Measurements from ENCODE around the gene TCN2.
A peak's percentile ranks its signal among the peaks of the same experiment; 100 is the strongest.
"Not testable (repeated sequence)": the region's sequence is repeated elsewhere in the genome, so short reads cannot be mapped to it uniquely, and the experiment has no call there.

The TCN2 gene

DNA sequence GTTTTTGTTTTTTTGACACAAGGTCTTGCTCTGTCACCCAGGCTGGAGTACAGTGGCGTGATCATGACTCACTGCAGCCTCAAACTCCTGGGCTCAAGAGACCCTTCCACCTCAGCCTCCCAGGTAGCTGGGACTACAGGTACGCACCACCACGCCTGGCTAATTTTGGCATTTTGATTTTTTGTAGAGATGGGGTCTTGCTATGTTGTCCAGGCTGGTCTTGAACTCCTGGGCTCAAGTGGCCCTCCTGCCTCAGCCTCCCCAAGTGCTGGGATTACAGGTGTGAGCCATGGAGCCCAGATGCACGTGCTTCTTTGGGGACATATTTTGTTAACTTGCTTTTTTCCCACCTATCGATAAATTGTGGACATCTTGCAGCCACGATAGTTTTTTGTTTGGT lies 39.7 kb upstream of the TCN2 start:
- not testable (repeated sequence) for H3K36me3 ChIP-seq (ENCODE audit: insufficient read depth, low read length); H2AFZ ChIP-seq (ENCODE audit: low read length, unreplicated experiment); H3K27ac ChIP-seq (ENCODE audit: low read depth, low read length); H3K4me3 ChIP-seq (ENCODE audit: low read depth, low read length); H3K27me3 ChIP-seq (ENCODE audit: insufficient read depth, low read length); H3K4me1 ChIP-seq (ENCODE audit: control insufficient read depth, insufficient read depth, low read length, unreplicated experiment); H3K79me2 ChIP-seq (ENCODE audit: control insufficient read depth, insufficient read depth, low read length, unreplicated experiment)

DNA sequence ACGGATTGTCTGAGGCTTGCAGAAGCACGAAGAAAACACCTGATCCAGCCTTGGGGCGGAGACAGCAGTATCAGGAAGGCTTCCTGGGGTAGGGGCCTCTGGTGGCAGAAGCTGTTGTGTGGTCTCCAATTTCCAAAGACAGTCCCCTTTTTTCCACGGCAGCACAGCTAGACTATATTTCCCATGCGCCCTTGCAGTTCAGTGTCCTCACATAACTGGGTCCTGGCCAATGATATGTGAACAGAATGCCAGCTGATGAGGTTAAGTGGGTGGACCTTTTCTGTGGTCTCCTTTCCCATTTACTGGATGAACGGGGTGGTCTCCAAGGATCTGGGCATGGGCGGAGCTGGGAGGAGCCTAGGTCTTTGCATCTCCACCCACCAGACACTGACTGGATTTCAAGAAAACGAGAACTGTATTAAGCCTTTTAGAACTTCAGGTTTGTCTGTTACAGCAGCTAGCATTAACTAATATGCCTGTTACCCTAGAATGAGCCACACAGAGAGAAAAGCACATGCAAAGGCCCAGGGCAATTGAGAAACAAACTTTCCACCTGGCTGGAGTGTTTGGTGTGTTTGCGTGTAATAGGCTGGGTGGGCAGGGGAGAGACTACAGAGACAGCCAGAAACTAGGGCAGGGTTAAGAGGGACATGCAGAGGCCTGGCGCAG lies 38.7 kb upstream of the TCN2 start:
- H3K27me3 ChIP-seq (ENCODE audit: insufficient read depth, low read length): no peaks in the 10 kb centered on the region
- no peaks in the 10 kb centered on the region for H3K36me3 ChIP-seq (ENCODE audit: insufficient read depth, low read length)

DNA sequence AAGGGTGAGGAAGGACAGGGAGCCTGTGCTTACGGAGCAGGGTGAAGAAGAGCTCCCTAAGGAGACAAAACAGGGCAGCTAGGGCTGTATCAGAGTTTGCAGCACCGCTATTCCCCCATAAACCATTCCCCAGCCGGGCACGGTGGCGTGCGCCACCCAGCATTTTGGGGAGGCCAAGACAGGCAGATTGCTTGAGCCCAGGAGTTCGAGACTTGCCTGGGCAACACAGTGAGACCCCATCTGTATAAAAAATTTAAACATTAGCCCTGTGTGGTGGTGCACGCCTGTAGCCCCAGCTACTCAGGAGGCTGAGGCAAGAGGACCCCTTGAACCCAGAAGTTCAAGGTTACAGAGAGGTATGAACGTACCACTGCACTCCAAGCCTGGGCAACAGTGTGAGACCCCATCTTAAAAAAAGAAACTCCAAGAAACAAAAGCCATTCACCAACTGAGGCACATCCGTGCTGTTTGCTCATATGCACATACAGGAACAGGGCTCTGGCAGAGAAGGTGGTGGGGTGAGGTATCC lies 37.2 kb upstream of the TCN2 start:
- no peaks in the 10 kb centered on the region for H3K27me3 ChIP-seq (ENCODE audit: insufficient read depth, low read length)
- H3K36me3 ChIP-seq (ENCODE audit: insufficient read depth, low read length): no peaks in the 10 kb centered on the region
- no peak overlapping the region for H3K4me3 ChIP-seq (ENCODE audit: low read depth, low read length)
- no peak overlapping the region for H3K27ac ChIP-seq (ENCODE audit: low read depth, low read length)
- no peaks in the 10 kb centered on the region for H3K4me1 ChIP-seq (ENCODE audit: control insufficient read depth, insufficient read depth, low read length, unreplicated experiment)
- H3K79me2 ChIP-seq (ENCODE audit: control insufficient read depth, insufficient read depth, low read length, unreplicated experiment): no peaks in the 10 kb centered on the region
- H2AFZ ChIP-seq (ENCODE audit: low read length, unreplicated experiment): no peak overlapping the region

More for the DNA sequence above, 38.7 kb upstream of the TCN2 start:
- Histone ChIP-seq H3K27ac (ENCODE audit: low read depth, low read length) (no peak overlapping the region), H2AFZ (ENCODE audit: low read length, unreplicated experiment) (no peak overlapping the region), H3K4me3 (ENCODE audit: low read depth, low read length) (no peak overlapping the region), H3K4me1 (ENCODE audit: control insufficient read depth, insufficient read depth, low read length, unreplicated experiment) (no peaks in the 10 kb centered on the region), H3K79me2 (ENCODE audit: control insufficient read depth, insufficient read depth, low read length, unreplicated experiment) (no peaks in the 10 kb centered on the region)

DNA sequence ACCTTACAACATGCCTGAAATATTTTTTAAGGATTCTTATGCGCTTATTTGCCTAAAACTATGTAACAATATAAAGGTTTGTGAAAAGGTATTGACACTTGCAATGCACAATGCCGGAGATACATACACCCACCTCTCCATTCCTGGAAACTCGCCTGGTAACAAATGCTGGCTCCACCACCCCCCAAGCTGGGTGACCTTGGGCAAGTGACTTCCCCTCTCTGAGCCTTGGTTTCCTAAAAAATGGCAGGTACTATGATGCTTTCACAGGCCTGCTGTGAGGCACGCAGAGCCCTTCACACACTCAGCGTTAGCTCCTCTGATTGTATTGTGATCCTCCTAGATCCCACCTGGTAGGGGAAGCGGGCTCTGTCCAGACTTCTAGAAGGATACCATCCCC lies 34.8 kb upstream of the TCN2 start:
- no peaks in the 10 kb centered on the region for H3K36me3 ChIP-seq (ENCODE audit: insufficient read depth, low read length)
- no peaks in the 10 kb centered on the region for H3K27me3 ChIP-seq (ENCODE audit: insufficient read depth, low read length)
- H2AFZ ChIP-seq (ENCODE audit: low read length, unreplicated experiment): no peak overlapping the region
- no peak overlapping the region for H3K4me3 ChIP-seq (ENCODE audit: low read depth, low read length)
- H3K4me1 ChIP-seq (ENCODE audit: control insufficient read depth, insufficient read depth, low read length, unreplicated experiment): peaks cover 3% of the 10 kb centered on the region
- no peak overlapping the region for H3K27ac ChIP-seq (ENCODE audit: low read depth, low read length)
- H3K79me2 ChIP-seq (ENCODE audit: control insufficient read depth, insufficient read depth, low read length, unreplicated experiment): no peaks in the 10 kb centered on the region

DNA sequence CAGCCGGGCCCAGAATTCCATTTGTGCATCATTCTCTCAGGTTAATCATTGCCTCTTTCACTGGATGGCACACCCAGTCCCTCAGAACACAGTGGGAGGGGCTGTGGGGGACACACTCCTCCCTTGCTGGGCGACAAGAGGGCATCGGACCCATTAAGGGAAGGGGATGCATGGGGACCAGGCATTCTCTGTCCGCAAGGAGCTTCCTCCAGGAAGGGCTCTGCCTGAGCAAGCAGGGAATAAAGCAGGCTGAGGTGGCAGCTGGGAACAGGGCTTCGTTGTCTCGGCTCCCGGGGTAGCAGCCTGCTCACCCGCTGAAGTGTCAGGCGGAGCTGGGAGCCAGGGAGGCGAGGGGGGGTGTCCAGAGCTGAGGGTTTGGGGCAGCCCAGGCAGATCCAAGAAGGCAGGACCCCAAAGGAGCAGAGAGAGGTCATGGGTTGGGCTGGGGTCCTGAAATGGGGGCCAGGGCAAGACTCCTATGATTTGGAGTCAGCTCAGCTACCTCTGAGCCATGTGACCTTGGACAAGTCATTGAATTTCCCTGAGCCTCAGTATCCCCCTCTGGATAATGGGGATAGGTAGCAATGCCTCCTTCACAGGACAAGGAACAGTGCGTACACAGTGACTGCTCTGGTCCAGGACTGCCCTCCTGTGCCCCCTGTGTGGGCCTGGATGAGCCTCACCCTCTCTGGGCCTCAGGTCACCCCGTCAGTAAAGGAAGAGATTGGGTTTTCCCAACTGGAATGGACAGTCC lies 34.0 kb upstream of the TCN2 start:
- Histone ChIP-seq H2AFZ (ENCODE audit: low read length, unreplicated experiment) (no peak overlapping the region), H3K36me3 (ENCODE audit: insufficient read depth, low read length) (no peaks in the 10 kb centered on the region), H3K27me3 (ENCODE audit: insufficient read depth, low read length) (no peaks in the 10 kb centered on the region), H3K4me1 (ENCODE audit: control insufficient read depth, insufficient read depth, low read length, unreplicated experiment) (peaks cover 3% of the 10 kb centered on the region), H3K4me3 (ENCODE audit: low read depth, low read length) (no peak overlapping the region), H3K27ac (ENCODE audit: low read depth, low read length) (no peak overlapping the region), H3K79me2 (ENCODE audit: control insufficient read depth, insufficient read depth, low read length, unreplicated experiment) (no peaks in the 10 kb centered on the region)

DNA sequence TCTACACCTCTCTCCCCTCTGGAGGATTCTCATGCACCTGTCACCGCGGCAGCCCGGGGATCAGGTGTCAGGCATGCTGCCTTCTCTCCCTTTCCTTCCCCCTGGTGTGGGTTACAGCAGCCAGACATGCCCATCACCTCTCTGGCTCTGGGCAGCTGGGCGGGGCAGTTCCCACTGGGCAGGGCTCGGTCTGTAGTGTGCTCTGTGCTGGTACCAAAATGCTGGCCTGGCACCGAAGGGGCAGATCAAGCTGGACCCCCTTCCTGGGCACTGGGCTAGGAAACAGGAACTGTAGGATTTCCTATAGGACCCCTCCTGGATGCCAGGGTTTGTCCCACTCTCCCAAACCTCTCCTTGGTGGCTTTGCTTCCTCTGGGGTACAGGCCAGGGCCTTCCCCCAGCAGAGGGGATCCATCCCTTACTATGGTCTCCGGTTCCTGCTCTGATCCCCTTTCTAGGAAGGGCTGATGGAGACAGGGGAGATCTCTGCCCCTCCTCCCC lies 33.3 kb upstream of the TCN2 start:
- H3K27ac ChIP-seq (ENCODE audit: low read depth, low read length): no peak overlapping the region
- H2AFZ ChIP-seq (ENCODE audit: low read length, unreplicated experiment): no peak overlapping the region
- H3K36me3 ChIP-seq (ENCODE audit: insufficient read depth, low read length): no peaks in the 10 kb centered on the region
- no peaks in the 10 kb centered on the region for H3K79me2 ChIP-seq (ENCODE audit: control insufficient read depth, insufficient read depth, low read length, unreplicated experiment)
- H3K4me1 ChIP-seq (ENCODE audit: control insufficient read depth, insufficient read depth, low read length, unreplicated experiment): peaks cover 3% of the 10 kb centered on the region
- H3K4me3 ChIP-seq (ENCODE audit: low read depth, low read length): no peak overlapping the region
- no peaks in the 10 kb centered on the region for H3K27me3 ChIP-seq (ENCODE audit: insufficient read depth, low read length)

DNA sequence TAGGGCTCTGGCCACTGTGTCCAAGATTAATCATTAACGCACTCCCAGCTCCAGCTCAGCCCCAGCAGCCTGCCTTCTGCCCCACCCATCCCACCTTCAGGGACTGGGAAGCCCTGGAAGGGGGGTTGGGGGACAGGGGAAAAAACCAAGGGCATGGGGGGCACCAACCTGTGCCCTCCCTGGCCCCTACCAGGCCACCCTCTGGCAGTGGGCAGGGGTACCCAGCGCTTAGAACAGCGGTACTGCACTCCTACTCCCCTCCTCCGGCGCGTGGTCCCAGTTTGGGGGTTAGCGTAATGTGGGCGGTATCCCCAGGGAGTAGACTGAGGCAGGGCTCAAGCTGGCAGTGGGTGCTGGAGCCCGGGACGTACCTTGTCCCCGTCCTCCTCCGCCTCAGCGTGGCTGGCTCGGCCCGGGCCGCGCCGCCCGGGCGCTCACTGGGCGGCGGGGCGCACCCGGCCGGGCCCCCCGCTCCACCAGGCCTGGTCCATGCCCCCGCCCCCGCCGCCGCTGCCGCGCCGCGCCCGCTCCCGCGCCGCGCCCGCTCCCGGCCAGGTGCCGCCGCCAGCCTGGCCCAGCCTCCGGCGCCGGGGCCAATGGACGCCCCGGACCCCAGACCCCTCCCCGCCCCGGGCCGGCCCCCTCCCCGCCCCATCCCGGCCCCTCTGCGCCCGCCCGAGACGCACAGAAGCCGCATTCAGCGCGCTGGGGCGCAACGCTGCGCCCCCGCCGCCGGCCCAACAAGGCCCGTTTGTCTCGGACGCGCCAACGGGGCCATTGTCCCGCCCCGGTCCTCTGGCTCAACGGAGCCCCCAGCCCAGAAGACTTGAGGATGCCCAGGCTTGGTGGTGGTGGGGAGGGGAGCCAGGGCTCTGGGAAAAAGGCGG lies 32.6 kb upstream of the TCN2 start, which contains the start of gene GAL3ST1:
Gene GAL3ST1 (minus strand): TSS at position 571 of the 887 bp plus-strand sequence. CDS start 17,273 bp downstream, outside the sequence.
- H3K4me1 ChIP-seq (ENCODE audit: control insufficient read depth, insufficient read depth, low read length, unreplicated experiment): peaks cover 3% of the 10 kb centered on the region
- H3K79me2 ChIP-seq (ENCODE audit: control insufficient read depth, insufficient read depth, low read length, unreplicated experiment): no peaks in the 10 kb centered on the region
- peak within 1 kb of the TSS; percentile 41; the same call in 1 of the 2 replicates for H3K27ac ChIP-seq (ENCODE audit: low read depth, low read length)
- H3K36me3 ChIP-seq (ENCODE audit: insufficient read depth, low read length): no peaks in the 10 kb centered on the region
- no peaks in the 10 kb centered on the region for H3K27me3 ChIP-seq (ENCODE audit: insufficient read depth, low read length)
- no peak within 1 kb of the TSS for H2AFZ ChIP-seq (ENCODE audit: low read length, unreplicated experiment)
- no peak within 1 kb of the TSS for H3K4me3 ChIP-seq (ENCODE audit: low read depth, low read length)

DNA sequence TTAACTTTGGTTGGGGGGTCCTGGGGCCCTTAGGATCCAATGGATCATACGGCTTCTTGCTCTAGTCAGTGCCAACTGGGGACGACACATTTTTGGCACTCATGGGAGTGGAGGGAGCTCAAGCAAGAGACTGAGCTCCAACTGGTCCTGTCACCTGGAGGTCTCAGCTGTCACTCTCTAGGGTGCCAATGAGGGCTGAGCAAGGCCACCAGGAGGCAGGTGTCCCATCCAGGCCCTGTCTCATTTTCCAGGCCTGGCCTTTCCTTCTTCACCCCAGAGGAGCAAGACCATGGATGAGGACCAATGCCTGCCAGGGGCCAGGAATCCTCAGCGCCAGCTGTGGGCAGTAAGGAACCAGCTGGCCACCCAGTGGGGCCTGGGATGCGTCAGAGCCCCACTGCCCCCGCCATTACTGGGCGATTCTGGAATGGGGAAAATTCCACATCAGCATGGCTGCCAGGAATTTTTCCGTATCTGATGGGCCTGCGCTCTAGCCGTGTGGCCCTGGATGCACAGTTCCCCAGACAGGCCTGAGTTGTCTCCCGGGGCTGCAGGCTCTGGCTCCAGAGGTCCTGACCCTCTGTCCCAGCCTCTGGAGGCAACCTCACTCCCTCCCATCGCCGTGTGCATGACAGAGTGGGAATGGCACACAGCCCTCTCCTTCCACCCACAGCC lies 31.8 kb upstream of the TCN2 start:
- H3K36me3 ChIP-seq (ENCODE audit: insufficient read depth, low read length): no peaks in the 10 kb centered on the region
- no peak overlapping the region for H2AFZ ChIP-seq (ENCODE audit: low read length, unreplicated experiment)
- H3K4me3 ChIP-seq (ENCODE audit: low read depth, low read length): no peak overlapping the region
- peak overlapping the region; percentile 41; the same call in 1 of the 2 replicates for H3K27ac ChIP-seq (ENCODE audit: low read depth, low read length)
- peaks cover 3% of the 10 kb centered on the region for H3K4me1 ChIP-seq (ENCODE audit: control insufficient read depth, insufficient read depth, low read length, unreplicated experiment)
- no peaks in the 10 kb centered on the region for H3K27me3 ChIP-seq (ENCODE audit: insufficient read depth, low read length)
- no peaks in the 10 kb centered on the region for H3K79me2 ChIP-seq (ENCODE audit: control insufficient read depth, insufficient read depth, low read length, unreplicated experiment)

DNA sequence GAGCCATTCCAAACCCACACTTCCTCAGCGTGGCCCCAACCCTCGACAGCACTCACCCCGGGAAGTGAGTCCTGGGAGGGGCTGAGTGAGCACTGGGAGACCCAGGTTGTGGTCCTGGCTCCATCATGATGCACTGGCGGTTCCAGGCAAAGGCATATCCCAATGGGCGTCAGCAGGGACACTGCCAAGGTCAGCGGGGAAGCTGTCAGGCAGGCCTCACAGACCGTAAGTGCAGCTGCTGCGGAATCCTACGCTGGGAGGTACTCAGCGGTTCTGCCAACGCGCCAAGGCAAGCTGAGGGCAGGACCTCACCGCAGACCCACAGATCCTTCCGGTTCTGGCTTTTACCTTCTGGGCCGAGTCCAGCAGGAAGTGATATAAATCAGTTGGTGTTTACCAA lies 31.1 kb upstream of the TCN2 start:
- Histone ChIP-seq H3K79me2 (ENCODE audit: control insufficient read depth, insufficient read depth, low read length, unreplicated experiment) (no peaks in the 10 kb centered on the region), H3K27ac (ENCODE audit: low read depth, low read length) (no peak overlapping the region), H2AFZ (ENCODE audit: low read length, unreplicated experiment) (no peak overlapping the region), H3K4me1 (ENCODE audit: control insufficient read depth, insufficient read depth, low read length, unreplicated experiment) (peaks cover 3% of the 10 kb centered on the region), H3K27me3 (ENCODE audit: insufficient read depth, low read length) (no peaks in the 10 kb centered on the region), H3K36me3 (ENCODE audit: insufficient read depth, low read length) (no peaks in the 10 kb centered on the region), H3K4me3 (ENCODE audit: low read depth, low read length) (no peak overlapping the region)

DNA sequence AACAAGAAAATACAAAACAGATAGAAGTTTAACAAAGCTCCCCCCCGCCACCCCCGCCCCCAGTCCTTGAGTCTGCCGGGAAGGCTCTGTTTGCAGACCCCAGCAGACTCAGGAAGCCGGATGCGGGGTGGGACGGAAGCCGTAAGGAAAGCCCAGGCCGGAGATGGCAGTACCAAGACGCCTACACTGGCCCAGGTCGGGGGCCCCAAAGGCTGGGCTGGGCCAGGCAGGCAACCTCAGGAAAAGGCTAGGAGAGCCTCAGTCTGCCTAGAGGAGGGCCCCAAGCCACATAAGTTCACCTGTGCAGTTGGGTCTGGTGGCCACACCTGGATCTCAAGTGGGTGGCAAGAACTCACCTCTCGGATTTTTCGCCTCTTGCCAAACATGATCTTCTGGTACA lies 28.5 kb upstream of the TCN2 start:
- no peaks in the 10 kb centered on the region for H3K27me3 ChIP-seq (ENCODE audit: insufficient read depth, low read length)
- H3K27ac ChIP-seq (ENCODE audit: low read depth, low read length): no peak overlapping the region
- H2AFZ ChIP-seq (ENCODE audit: low read length, unreplicated experiment): no peak overlapping the region
- H3K79me2 ChIP-seq (ENCODE audit: control insufficient read depth, insufficient read depth, low read length, unreplicated experiment): no peaks in the 10 kb centered on the region
- no peaks in the 10 kb centered on the region for H3K36me3 ChIP-seq (ENCODE audit: insufficient read depth, low read length)
- no peak overlapping the region for H3K4me3 ChIP-seq (ENCODE audit: low read depth, low read length)
- peaks cover 21% of the 10 kb centered on the region for H3K4me1 ChIP-seq (ENCODE audit: control insufficient read depth, insufficient read depth, low read length, unreplicated experiment)

Data from ACC112 (cell line).